HepG2 (cell line): ENCODE data around the gene GNG5. TPM values are rescaled to one million over a fixed set of nuclear protein-coding genes. Genes with fewer than 3 reads are reported as not detected.

ENCODE experiments used
- ATAC-seq: fragments of 200-7000 bp; cut with Tn5 transposase; 3 replicates; pipeline ENCODE4 v1.9.1; 2020; ENCODE audit warnings: mild to moderate bottlenecking, moderate library complexity
- BruUV-seq: library from RNA; stranded (reverse); fragments of 400-500 nt; replicated peaks from 2 replicates; lab custom pipeline; 2021; lab: Mats Ljungman, UMichigan
- CTCF ChIA-PET: fragments of 300-600 bp; formaldehyde crosslinking; extraction: SDS; loops from one replicate; lab custom pipeline; 2021; ENCODE audit warnings: low total read pairs, inconsistent platforms, low intra/inter-chr PET ratio; lab: Yijun Ruan, JAX
- POLR2A ChIA-PET: fragments of 350-600 bp; sonication (Branson Sonifier 250); formaldehyde crosslinking; loops from one replicate; lab custom pipeline; 2020; ENCODE audit warnings: antibody characterized with exemption, inconsistent platforms; lab: Yijun Ruan, JAX
- DNase-seq: peaks from one replicate; pipeline ENCODE4 v3.0.0-alpha.2; 2015; ENCODE audit warnings: low spot score
- FAIRE-seq: peaks from 3 replicates; lab custom pipeline; 2011; peaks lifted over from hg19 to GRCh38; lab: Jason Lieb, UNC
- H2AFZ ChIP-seq: one replicate; pipeline ENCODE4 v1.6.1; 2011; ENCODE audit warnings: low read length, inconsistent platforms
- H3K27ac ChIP-seq: fragments of 300-600 bp; 3 replicates; pipeline ENCODE4 v1.8.0; 2011; ENCODE audit warnings: mixed run types, mild to moderate bottlenecking, mixed read lengths, low read length, inconsistent platforms; ENCODE audit not compliant: insufficient read depth; ENCODE audit errors: extremely low read length
- H3K27me3 ChIP-seq, 2 experiments: fragments of 200-600 bp in 1 of 2; 2 replicates in 1 of 2; 3 replicates in 1 of 2; pipeline versions ENCODE4 v1.6.0 to v1.8.0; 2011; ENCODE audit warnings: low read length in 2 of 2, mild to moderate bottlenecking in 2 of 2, moderate library complexity in 2 of 2, inconsistent platforms in 1 of 2; ENCODE audit not compliant: insufficient read depth in 2 of 2, control insufficient read depth in 1 of 2
- H3K36me3 ChIP-seq, 2 experiments: fragments of 200-600 bp in 1 of 2; replicated peaks in 1 of 2; 2 replicates in 1 of 2; 3 replicates in 1 of 2; pipeline versions ENCODE4 v1.5.1 to v1.8.0; 2011; ENCODE audit warnings: low read length in 2 of 2, inconsistent platforms in 1 of 2; ENCODE audit not compliant: insufficient read depth in 2 of 2, control insufficient read depth in 1 of 2
- H3K4me1 ChIP-seq: 2 replicates; pipeline ENCODE4 v1.5.1; 2012; ENCODE audit warnings: low read length, inconsistent platforms; ENCODE audit not compliant: insufficient read depth
- H3K4me2 ChIP-seq: 2 replicates; pipeline ENCODE4 v1.6.0; 2011; ENCODE audit warnings: low read depth, low read length, inconsistent platforms
- H3K4me3 ChIP-seq, 3 experiments: fragments of 200-600 bp in 1 of 3; sonication (generic), shearing (Covaris generic) in 1 of 3; replicated peaks in 1 of 3; 2 replicates each; pipeline ENCODE4 v1.5.1; 2011 to 2016; ENCODE audit warnings: low read length in 3 of 3, inconsistent platforms in 2 of 3, low read depth in 2 of 3, mild to moderate bottlenecking in 2 of 3, control low read depth in 1 of 3, mixed read lengths in 1 of 3; ENCODE audit not compliant: insufficient read depth in 1 of 3
- H3K79me2 ChIP-seq: one replicate; pipeline ENCODE4 v1.6.1; 2011; ENCODE audit warnings: low read length, inconsistent platforms; ENCODE audit not compliant: insufficient read depth
- H3K9ac ChIP-seq: 2 replicates; pipeline ENCODE4 v1.6.0; 2011; ENCODE audit warnings: mild to moderate bottlenecking, low read depth, low read length, inconsistent platforms; ENCODE audit not compliant: insufficient read depth
- H3K9me3 ChIP-seq: 2 replicates; pipeline ENCODE4 v1.5.1; 2012; ENCODE audit warnings: mild to moderate bottlenecking, low read length
- H4K20me1 ChIP-seq: 2 replicates; pipeline ENCODE4 v1.6.0; 2011; ENCODE audit warnings: inconsistent platforms, mild to moderate bottlenecking, low read length, moderate library complexity; ENCODE audit not compliant: insufficient read depth
- GATA4 ChIP-seq: sonication (generic); IDR thresholded peaks from 2 replicates; pipeline ENCODE4 v1.6.1; 2016; ENCODE audit warnings: antibody characterized with exemption, low read depth, borderline replicate concordance
- HDAC1 ChIP-seq: sonication (generic); formaldehyde crosslinking; IDR thresholded peaks from 2 replicates; pipeline ENCODE4 v1.5.1; 2020; ENCODE audit warnings: mild to moderate bottlenecking, missing genetic modification reagents
- RFX1 ChIP-seq: fragments of 450-650 bp; IDR thresholded peaks from 2 replicates; pipeline ENCODE4 v1.6.1; 2017
- XBP1 ChIP-seq: sonication (generic); formaldehyde crosslinking; IDR thresholded peaks from 2 replicates; pipeline ENCODE4 v1.5.0; 2020; ENCODE audit warnings: missing genetic modification reagents
- YEATS4 ChIP-seq: sonication (generic); formaldehyde crosslinking; IDR thresholded peaks from 2 replicates; pipeline ENCODE4 v1.4.0; 2020; ENCODE audit warnings: missing genetic modification reagents, borderline replicate concordance
- ZNF562 ChIP-seq: sonication (generic); formaldehyde crosslinking; IDR thresholded peaks from 2 replicates; pipeline ENCODE4 v1.8.0; 2022; ENCODE audit warnings: missing genetic modification reagents, borderline replicate concordance
- ZNF607 ChIP-seq: sonication (generic); formaldehyde crosslinking; IDR thresholded peaks from 2 replicates; pipeline ENCODE4 v1.5.1; 2020; ENCODE audit warnings: missing genetic modification reagents, mild to moderate bottlenecking, borderline replicate concordance
- ZNF713 ChIP-seq: sonication (generic); formaldehyde crosslinking; IDR thresholded peaks from 2 replicates; pipeline ENCODE4 v1.4.0; 2020; ENCODE audit warnings: mild to moderate bottlenecking, missing genetic modification reagents
- WGBS: methylation state at CpG from one replicate; pipeline ENCODE4 v1.1.6; 2017; ENCODE audit warnings: low lambda C conversion rate; 5-methylcytosine and 5-hydroxymethylcytosine counted together
- in situ Hi-C: cut with HindIII; loops from 2 replicates; pipeline ENCODE4 v1.10.0; 2017; ENCODE audit warnings: low pct_unique_long_range_greater_than_20kb; ENCODE audit not compliant: extremely low pct_ligation_motif_present
- intact Hi-C: fragments of 100-400 bp; cut with micrococcal nuclease; formaldehyde crosslinking; loops from one replicate; pipeline ENCODE4 v1.10.0; 2022; ENCODE audit not compliant: unreplicated experiment
- polyA plus RNA-seq, 8 experiments: library from polyadenylated mRNA; depleted of rRNA in 3 of 8; stranded (reverse) in 7 of 8; unstranded in 1 of 8; fragments of >200 nt; fragmentation: Illumina TruSeq in 4 of 8; extraction: Trizol in 4 of 8; gene quantifications; 2 replicates each; pipeline versions ENCODE4 v1.2.1 to v1.2.3, GENCODE V29; 2011 to 2016; ENCODE audit warnings: low read depth in 4 of 8, missing spikeins in 1 of 8, mixed read lengths in 1 of 8; ENCODE audit not compliant: insufficient read depth in 1 of 8
- total RNA-seq, 5 experiments: library from RNA; depleted of rRNA; stranded (reverse); fragments of >200 nt; fragmentation: Illumina TruSeq; extraction: Trizol; gene quantifications; 2 replicates each; pipeline ENCODE4 v1.2.3, GENCODE V29; 2016; ENCODE audit warnings: low read depth in 1 of 5
- TF ChIP-seq, protein P1 (sequence below): sonication (generic); formaldehyde crosslinking; IDR thresholded peaks from 2 replicates; pipeline ENCODE4 v1.5.1; 2020; ENCODE audit warnings: missing genetic modification reagents, mild to moderate bottlenecking, borderline replicate concordance
- TF ChIP-seq, protein P2 (sequence below): sonication (generic); formaldehyde crosslinking; IDR thresholded peaks from 2 replicates; pipeline ENCODE4 v1.5.1; 2020; ENCODE audit warnings: mild to moderate bottlenecking, missing genetic modification reagents
- TF ChIP-seq, protein P3 (sequence below): IDR thresholded peaks from 2 replicates; pipeline ENCODE4 v1.4.0; 2020; ENCODE audit warnings: mild to moderate bottlenecking, missing genetic modification reagents
- TF ChIP-seq, protein P4 (sequence below): sonication (generic); formaldehyde crosslinking; IDR thresholded peaks from 2 replicates; pipeline ENCODE4 v1.4.0; 2020; ENCODE audit warnings: missing genetic modification reagents, borderline replicate concordance

GNG5 gene
- total and polyA plus RNA-seq, 2 of the 13 experiments (the other 11 are each of a cell fraction or from before 2014, with no cell fraction given), result 103 to 137 TPM

DNA sequence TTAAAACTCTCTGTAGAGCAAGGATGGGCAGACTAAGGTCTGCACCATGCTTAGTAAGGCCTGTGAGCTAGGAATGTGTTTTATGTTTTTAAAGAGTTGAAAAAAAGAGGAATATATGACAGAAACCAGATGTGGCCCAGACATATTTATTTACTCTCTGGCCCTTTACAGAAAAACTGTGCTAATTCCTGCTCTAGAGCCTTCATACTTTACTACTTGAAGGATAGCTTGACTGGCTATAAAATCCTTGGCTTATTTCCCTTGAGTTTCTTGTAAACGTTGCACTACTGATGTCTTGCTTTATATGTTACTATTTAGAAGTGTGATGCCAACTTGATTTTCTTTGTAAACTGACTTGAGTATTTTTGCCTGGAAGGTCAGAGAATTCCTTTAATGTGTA lies 34.4 kb upstream of the GNG5 start:
- Histone ChIP-seq H3K36me3 (no peaks in the 10 kb centered on the region), H3K79me2 (no peaks in the 10 kb centered on the region), H3K4me2 (no peak overlapping the region), H3K4me3 (no peak overlapping the region), H3K9me3 (no peaks in the 10 kb centered on the region), H2AFZ (no peak overlapping the region), H3K27me3 (no peaks in the 10 kb centered on the region), H3K4me1 (no peaks in the 10 kb centered on the region), H3K9ac (no peak overlapping the region), H4K20me1 (no peaks in the 10 kb centered on the region), H3K27ac (no peak overlapping the region)
- no TSS peak for BruUV-seq
- POLR2A ChIA-PET, result no interaction called here
- WGBS, result 78% methylated on average over 1 of the region's 1 CpG
- intact Hi-C loops, result loop anchor here (1.0 to 10.0 kb wide), 4 partner anchors 33 to 606 kb away; partner anchors contain the start of genes GNG5, RPF1 and SPATA1
- in situ Hi-C loops, result no loop called here
- DNase-seq (no peak), ATAC-seq (no peak), FAIRE-seq (no peak)
- CTCF ChIA-PET, result no interaction called here
- TF ChIP-seq ZNF713 (CRISPR knock-in tag) (no peak), GATA4 (no peak), ZNF607 (no peak), ZNF562 (CRISPR knock-in tag) (no peak), YEATS4 (no peak), RFX1 (no peak), XBP1 (CRISPR knock-in tag) (no peak), HDAC1 (no peak)
- TF ChIP-seq, protein P1, sequence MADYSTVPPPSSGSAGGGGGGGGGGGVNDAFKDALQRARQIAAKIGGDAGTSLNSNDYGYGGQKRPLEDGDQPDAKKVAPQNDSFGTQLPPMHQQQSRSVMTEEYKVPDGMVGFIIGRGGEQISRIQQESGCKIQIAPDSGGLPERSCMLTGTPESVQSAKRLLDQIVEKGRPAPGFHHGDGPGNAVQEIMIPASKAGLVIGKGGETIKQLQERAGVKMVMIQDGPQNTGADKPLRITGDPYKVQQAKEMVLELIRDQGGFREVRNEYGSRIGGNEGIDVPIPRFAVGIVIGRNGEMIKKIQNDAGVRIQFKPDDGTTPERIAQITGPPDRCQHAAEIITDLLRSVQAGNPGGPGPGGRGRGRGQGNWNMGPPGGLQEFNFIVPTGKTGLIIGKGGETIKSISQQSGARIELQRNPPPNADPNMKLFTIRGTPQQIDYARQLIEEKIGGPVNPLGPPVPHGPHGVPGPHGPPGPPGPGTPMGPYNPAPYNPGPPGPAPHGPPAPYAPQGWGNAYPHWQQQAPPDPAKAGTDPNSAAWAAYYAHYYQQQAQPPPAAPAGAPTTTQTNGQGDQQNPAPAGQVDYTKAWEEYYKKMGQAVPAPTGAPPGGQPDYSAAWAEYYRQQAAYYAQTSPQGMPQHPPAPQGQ (CRISPR knock-in tag), result no peak
- TF ChIP-seq, protein P2, sequence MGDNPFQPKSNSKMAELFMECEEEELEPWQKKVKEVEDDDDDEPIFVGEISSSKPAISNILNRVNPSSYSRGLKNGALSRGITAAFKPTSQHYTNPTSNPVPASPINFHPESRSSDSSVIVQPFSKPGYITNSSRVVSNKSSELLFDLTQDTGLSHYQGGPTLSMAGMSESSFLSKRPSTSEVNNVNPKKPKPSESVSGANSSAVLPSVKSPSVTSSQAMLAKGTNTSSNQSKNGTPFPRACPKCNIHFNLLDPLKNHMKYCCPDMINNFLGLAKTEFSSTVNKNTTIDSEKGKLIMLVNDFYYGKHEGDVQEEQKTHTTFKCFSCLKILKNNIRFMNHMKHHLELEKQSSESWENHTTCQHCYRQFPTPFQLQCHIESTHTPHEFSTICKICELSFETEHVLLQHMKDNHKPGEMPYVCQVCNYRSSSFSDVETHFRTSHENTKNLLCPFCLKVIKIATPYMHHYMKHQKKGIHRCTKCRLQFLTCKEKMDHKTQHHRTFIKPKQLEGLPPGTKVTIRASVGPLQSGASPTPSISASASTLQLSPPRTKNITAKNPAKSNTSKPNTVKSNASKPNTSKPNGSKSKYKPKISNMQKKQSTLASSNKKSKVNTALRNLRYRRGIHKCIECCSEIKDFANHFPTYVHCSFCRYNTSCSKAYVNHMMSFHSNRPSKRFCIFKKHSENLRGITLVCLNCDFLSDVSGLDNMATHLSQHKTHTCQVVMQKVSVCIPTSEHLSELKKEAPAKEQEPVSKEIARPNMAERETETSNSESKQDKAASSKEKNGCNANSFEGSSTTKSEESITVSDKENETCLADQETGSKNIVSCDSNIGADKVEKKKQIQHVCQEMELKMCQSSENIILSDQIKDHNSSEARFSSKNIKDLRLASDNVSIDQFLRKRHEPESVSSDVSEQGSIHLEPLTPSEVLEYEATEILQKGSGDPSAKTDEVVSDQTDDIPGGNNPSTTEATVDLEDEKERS (CRISPR knock-in tag), result no peak
- TF ChIP-seq, protein P3, sequence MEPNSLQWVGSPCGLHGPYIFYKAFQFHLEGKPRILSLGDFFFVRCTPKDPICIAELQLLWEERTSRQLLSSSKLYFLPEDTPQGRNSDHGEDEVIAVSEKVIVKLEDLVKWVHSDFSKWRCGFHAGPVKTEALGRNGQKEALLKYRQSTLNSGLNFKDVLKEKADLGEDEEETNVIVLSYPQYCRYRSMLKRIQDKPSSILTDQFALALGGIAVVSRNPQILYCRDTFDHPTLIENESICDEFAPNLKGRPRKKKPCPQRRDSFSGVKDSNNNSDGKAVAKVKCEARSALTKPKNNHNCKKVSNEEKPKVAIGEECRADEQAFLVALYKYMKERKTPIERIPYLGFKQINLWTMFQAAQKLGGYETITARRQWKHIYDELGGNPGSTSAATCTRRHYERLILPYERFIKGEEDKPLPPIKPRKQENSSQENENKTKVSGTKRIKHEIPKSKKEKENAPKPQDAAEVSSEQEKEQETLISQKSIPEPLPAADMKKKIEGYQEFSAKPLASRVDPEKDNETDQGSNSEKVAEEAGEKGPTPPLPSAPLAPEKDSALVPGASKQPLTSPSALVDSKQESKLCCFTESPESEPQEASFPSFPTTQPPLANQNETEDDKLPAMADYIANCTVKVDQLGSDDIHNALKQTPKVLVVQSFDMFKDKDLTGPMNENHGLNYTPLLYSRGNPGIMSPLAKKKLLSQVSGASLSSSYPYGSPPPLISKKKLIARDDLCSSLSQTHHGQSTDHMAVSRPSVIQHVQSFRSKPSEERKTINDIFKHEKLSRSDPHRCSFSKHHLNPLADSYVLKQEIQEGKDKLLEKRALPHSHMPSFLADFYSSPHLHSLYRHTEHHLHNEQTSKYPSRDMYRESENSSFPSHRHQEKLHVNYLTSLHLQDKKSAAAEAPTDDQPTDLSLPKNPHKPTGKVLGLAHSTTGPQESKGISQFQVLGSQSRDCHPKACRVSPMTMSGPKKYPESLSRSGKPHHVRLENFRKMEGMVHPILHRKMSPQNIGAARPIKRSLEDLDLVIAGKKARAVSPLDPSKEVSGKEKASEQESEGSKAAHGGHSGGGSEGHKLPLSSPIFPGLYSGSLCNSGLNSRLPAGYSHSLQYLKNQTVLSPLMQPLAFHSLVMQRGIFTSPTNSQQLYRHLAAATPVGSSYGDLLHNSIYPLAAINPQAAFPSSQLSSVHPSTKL (CRISPR knock-in tag), result no peak
- TF ChIP-seq, protein P4, sequence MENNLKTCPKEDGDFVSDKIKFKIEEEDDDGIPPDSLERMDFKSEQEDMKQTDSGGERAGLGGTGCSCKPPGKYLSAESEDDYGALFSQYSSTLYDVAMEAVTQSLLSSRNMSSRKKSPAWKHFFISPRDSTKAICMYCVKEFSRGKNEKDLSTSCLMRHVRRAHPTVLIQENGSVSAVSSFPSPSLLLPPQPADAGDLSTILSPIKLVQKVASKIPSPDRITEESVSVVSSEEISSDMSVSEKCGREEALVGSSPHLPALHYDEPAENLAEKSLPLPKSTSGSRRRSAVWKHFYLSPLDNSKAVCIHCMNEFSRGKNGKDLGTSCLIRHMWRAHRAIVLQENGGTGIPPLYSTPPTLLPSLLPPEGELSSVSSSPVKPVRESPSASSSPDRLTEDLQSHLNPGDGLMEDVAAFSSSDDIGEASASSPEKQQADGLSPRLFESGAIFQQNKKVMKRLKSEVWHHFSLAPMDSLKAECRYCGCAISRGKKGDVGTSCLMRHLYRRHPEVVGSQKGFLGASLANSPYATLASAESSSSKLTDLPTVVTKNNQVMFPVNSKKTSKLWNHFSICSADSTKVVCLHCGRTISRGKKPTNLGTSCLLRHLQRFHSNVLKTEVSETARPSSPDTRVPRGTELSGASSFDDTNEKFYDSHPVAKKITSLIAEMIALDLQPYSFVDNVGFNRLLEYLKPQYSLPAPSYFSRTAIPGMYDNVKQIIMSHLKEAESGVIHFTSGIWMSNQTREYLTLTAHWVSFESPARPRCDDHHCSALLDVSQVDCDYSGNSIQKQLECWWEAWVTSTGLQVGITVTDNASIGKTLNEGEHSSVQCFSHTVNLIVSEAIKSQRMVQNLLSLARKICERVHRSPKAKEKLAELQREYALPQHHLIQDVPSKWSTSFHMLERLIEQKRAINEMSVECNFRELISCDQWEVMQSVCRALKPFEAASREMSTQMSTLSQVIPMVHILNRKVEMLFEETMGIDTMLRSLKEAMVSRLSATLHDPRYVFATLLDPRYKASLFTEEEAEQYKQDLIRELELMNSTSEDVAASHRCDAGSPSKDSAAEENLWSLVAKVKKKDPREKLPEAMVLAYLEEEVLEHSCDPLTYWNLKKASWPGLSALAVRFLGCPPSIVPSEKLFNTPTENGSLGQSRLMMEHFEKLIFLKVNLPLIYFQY, result no peak
